Endothelial cell of umbilical vein (primary cell): ENCODE measurements around the gene AJM1. TPM values are rescaled to one million over a fixed set of nuclear protein-coding genes. Genes with fewer than 3 reads are reported as not detected.

Experiments
- BruUV-seq: library from RNA; stranded (reverse); fragments of 400-500 nt; replicated peaks from 2 replicates; lab custom pipeline; 2021; lab: Mats Ljungman, UMichigan
- CTCF ChIA-PET: fragments of 300-600, 350-600 bp; sonication (Branson Sonifier 250); formaldehyde crosslinking; loops from one replicate; lab custom pipeline; 2021; ENCODE audit warnings: antibody characterized with exemption, inconsistent platforms; lab: Charles Lee
- POLR2A ChIA-PET: fragments of 300-600, 350-600 bp; sonication (Branson Sonifier 250); formaldehyde crosslinking; loops from one replicate; lab custom pipeline; 2021; ENCODE audit warnings: antibody characterized with exemption, inconsistent platforms; lab: Charles Lee
- DNase-seq: peaks from one replicate; pipeline ENCODE4 v3.0.0-alpha.2; 2011; ENCODE audit warnings: low read depth, low spot score
- FAIRE-seq: peaks from 2 replicates; lab custom pipeline; 2011; peaks lifted over from hg19 to GRCh38; lab: Jason Lieb, UNC
- H2AFZ ChIP-seq: 2 replicates; pipeline ENCODE4 v1.6.0; 2012; ENCODE audit warnings: low read depth, low read length, control low read depth, inconsistent platforms
- H3K27ac ChIP-seq: 2 replicates; pipeline ENCODE4 v1.5.1; 2011; ENCODE audit warnings: low read depth, mild to moderate bottlenecking, control low read depth, low read length, moderate library complexity; ENCODE audit not compliant: insufficient read depth
- H3K27me3 ChIP-seq, 2 experiments: 2 replicates each; pipeline versions ENCODE4 v1.6.0 to v1.6.1; 2011; ENCODE audit warnings: low read length in 2 of 2, mixed read lengths in 1 of 2; ENCODE audit not compliant: control insufficient read depth in 2 of 2, insufficient read depth in 2 of 2
- H3K36me3 ChIP-seq, 2 experiments: 2 replicates in 1 of 2; 3 replicates in 1 of 2; pipeline ENCODE4 v1.5.1; 2011; ENCODE audit warnings: low read length in 2 of 2, mild to moderate bottlenecking in 1 of 2, moderate library complexity in 1 of 2; ENCODE audit not compliant: control insufficient read depth in 2 of 2, insufficient read depth in 2 of 2; ENCODE audit errors: extremely low read depth in 1 of 2
- H3K4me1 ChIP-seq: 3 replicates; pipeline ENCODE4 v1.5.1; 2011; ENCODE audit warnings: mild to moderate bottlenecking, low read length; ENCODE audit not compliant: control insufficient read depth, insufficient read depth; ENCODE audit errors: extremely low read depth
- H3K4me2 ChIP-seq: 2 replicates; pipeline ENCODE4 v1.6.1; 2011; ENCODE audit warnings: low read length, control low read depth, mixed read lengths; ENCODE audit not compliant: insufficient read depth
- H3K4me3 ChIP-seq, 3 experiments: fragments of 200-600 bp in 1 of 3; sonication (generic), shearing (Covaris generic) in 1 of 3; replicated peaks in 1 of 3; 2 replicates each; pipeline ENCODE4 v1.5.1; 2011 to 2016; ENCODE audit warnings: control low read depth in 3 of 3, low read length in 3 of 3, mild to moderate bottlenecking in 2 of 3, inconsistent platforms in 1 of 3, low read depth in 1 of 3, moderate library complexity in 1 of 3; ENCODE audit not compliant: insufficient read depth in 1 of 3
- H3K79me2 ChIP-seq: 2 replicates; pipeline ENCODE4 v1.6.0; 2012; ENCODE audit warnings: low read length, inconsistent platforms; ENCODE audit not compliant: control insufficient read depth, insufficient read depth
- H3K9ac ChIP-seq: replicated peaks from 2 replicates; pipeline ENCODE3; 2011; ENCODE audit warnings: low read length, control low read depth; ENCODE audit not compliant: insufficient read depth; ENCODE audit errors: extremely low read depth
- H3K9me1 ChIP-seq: replicated peaks from 3 replicates; pipeline ENCODE4 v1.6.0; 2011; ENCODE audit warnings: mild to moderate bottlenecking, low read length; ENCODE audit not compliant: control insufficient read depth, insufficient read depth; ENCODE audit errors: extremely low read depth
- H3K9me3 ChIP-seq: replicated peaks from 2 replicates; pipeline ENCODE4 v1.5.1; 2012; ENCODE audit warnings: low read length, inconsistent platforms; ENCODE audit not compliant: control insufficient read depth, insufficient read depth
- H4K20me1 ChIP-seq: replicated peaks from 2 replicates; pipeline ENCODE3; 2011; ENCODE audit warnings: mild to moderate bottlenecking, low read length; ENCODE audit not compliant: control insufficient read depth, insufficient read depth; ENCODE audit errors: extremely low read depth
- CTCF ChIP-seq, 2 donors: IDR thresholded peaks; 1 replicate in 1 of 2; 2 replicates in 1 of 2; pipeline ENCODE4 v1.5.1; 2011; ENCODE audit warnings: low read length in 2 of 2, mild to moderate bottlenecking in 2 of 2, moderate library complexity in 2 of 2, control low read depth in 1 of 2, inconsistent platforms in 1 of 2, low read depth in 1 of 2; ENCODE audit not compliant: insufficient read depth in 1 of 2; ENCODE audit errors: extremely low read depth in 1 of 2
- EZH2 ChIP-seq: IDR thresholded peaks from 2 replicates; pipeline ENCODE4 v1.6.1; 2012; ENCODE audit warnings: borderline replicate concordance, low read depth, mild to moderate bottlenecking, moderate library complexity, low read length, inconsistent platforms; ENCODE audit not compliant: severe bottlenecking
- FOS ChIP-seq: IDR thresholded peaks from 2 replicates; pipeline ENCODE4 v1.6.1; 2011; ENCODE audit warnings: mild to moderate bottlenecking, low read length, moderate library complexity, borderline replicate concordance; ENCODE audit not compliant: insufficient read depth
- GATA2 ChIP-seq: IDR thresholded peaks from 2 replicates; pipeline ENCODE4 v1.7.0; 2011; ENCODE audit warnings: low read depth, mild to moderate bottlenecking, moderate library complexity, mixed read lengths, low read length; ENCODE audit not compliant: insufficient read length, insufficient read depth
- JUN ChIP-seq: IDR thresholded peaks from 2 replicates; pipeline ENCODE4 v1.6.1; 2011; ENCODE audit warnings: borderline replicate concordance, low read depth; ENCODE audit not compliant: insufficient read length, insufficient read depth
- MAX ChIP-seq: IDR thresholded peaks from 2 replicates; pipeline ENCODE4 v1.6.1; 2011; ENCODE audit not compliant: insufficient read depth, insufficient read length
- MYC ChIP-seq: IDR thresholded peaks from one replicate; pipeline ENCODE4 v1.6.1; 2011; ENCODE audit warnings: mild to moderate bottlenecking, low read depth, low read length
- POLR2A ChIP-seq: IDR thresholded peaks from 2 replicates; pipeline ENCODE4 v1.6.1; 2012; ENCODE audit warnings: low read depth, mild to moderate bottlenecking, control low read depth, low read length
- POLR2AphosphoS5 ChIP-seq: IDR thresholded peaks from 2 replicates; pipeline ENCODE4 v1.6.1; 2012; ENCODE audit warnings: low read depth, mild to moderate bottlenecking, control low read depth, low read length, moderate library complexity; ENCODE audit not compliant: insufficient read depth
- dilution Hi-C: fragments of 300-500 bp; cut with MboI; formaldehyde crosslinking; loops from one replicate; pipeline ENCODE4 v1.15.0; 2019; ENCODE audit warnings: low sequenced_read_pairs; ENCODE audit not compliant: extremely low pct_ligation_motif_present
- intact Hi-C: fragments of 100-400 bp; cut with micrococcal nuclease; formaldehyde crosslinking; loops from one replicate; pipeline ENCODE4 v1.10.0; 2022
- polyA plus RNA-seq, 4 experiments: library from polyadenylated mRNA; depleted of rRNA in 3 of 4; stranded (reverse) in 3 of 4; unstranded in 1 of 4; fragments of >200 nt; gene quantifications; 2 replicates each; pipeline versions ENCODE4 v1.2.1 to v1.2.3, GENCODE V29; 2011 to 2012; ENCODE audit warnings: missing spikeins in 1 of 4
- total RNA-seq: library from RNA; stranded (reverse); gene quantifications from 2 replicates; pipeline ENCODE4 v1.2.3, GENCODE V29; 2021

AJM1 gene
- total and polyA plus RNA-seq, 2 donors (not counting 3 experiments of a cell fraction or from before 2014, with no cell fraction given), result 0.30 to 1.3 TPM

GRCh38 chr9:136867917-136868316, 25.6 kb downstream of the AJM1 start:
- Histone ChIP-seq H3K4me3 (no peak overlapping the region), H3K9ac (no peak overlapping the region), H3K4me2 (no peak overlapping the region), H3K4me1 (peaks cover 6% of the 10 kb centered on the region), H3K27me3 (no peaks in the 10 kb centered on the region), H3K36me3 (peaks cover 8% of the 10 kb centered on the region in 2 experiments), H3K27ac (no peak overlapping the region), H4K20me1 (no peaks in the 10 kb centered on the region), H3K79me2 (peaks cover 24% of the 10 kb centered on the region), H2AFZ (no peak overlapping the region), H3K9me1 (no peaks in the 10 kb centered on the region), H3K9me3 (no peaks in the 10 kb centered on the region)
- BruUV-seq, result no TSS peak
- TF ChIP-seq FOS, result no peak
- TF ChIP-seq POLR2A, result no peak
- TF ChIP-seq MYC, result no peak
- no peak for TF ChIP-seq MAX
- TF ChIP-seq GATA2, result no peak
- no peak for TF ChIP-seq EZH2
- TF ChIP-seq POLR2AphosphoS5, result no peak
- no peak for TF ChIP-seq JUN
- no peak for TF ChIP-seq CTCF (IDR thresholded peaks at IDR 0.05; ENCODE audit: extremely low read depth in 1 of 2, insufficient read depth in 1 of 2, low read depth in 1 of 2, low read length in 2 of 2)
- ChIA-PET CTCF (no interaction called here), POLR2A (no interaction called here)
- dilution Hi-C loops (no loop called here), intact Hi-C loops (loop anchor here (5.0 kb wide), 1 partner anchor 69 kb away; no protein-coding TSS in a partner anchor)
- FAIRE-seq (no peak), DNase-seq (no peak)
